Mammary epithelial cell (primary cell): ENCODE measurements around the gene ADAMTS4.

Source experiments
- EZH2 ChIP-seq: IDR thresholded peaks from 2 replicates; pipeline ENCODE4 v1.6.1; 2012; ENCODE audit warnings: low read length, inconsistent platforms, borderline replicate concordance
- TF ChIP-seq, protein P1 (sequence below), 2 donors: IDR thresholded peaks in 1 of 2; conservative IDR thresholded peaks in 1 of 2; 2 replicates each; pipeline ENCODE4 v1.5.1; 2011 to 2012; ENCODE audit warnings: inconsistent platforms in 2 of 2, low read length in 2 of 2, mild to moderate bottlenecking in 2 of 2, control low read depth in 1 of 2, low read depth in 1 of 2; ENCODE audit not compliant: insufficient read depth in 1 of 2; ENCODE audit errors: extremely low read depth in 1 of 2

DNA sequence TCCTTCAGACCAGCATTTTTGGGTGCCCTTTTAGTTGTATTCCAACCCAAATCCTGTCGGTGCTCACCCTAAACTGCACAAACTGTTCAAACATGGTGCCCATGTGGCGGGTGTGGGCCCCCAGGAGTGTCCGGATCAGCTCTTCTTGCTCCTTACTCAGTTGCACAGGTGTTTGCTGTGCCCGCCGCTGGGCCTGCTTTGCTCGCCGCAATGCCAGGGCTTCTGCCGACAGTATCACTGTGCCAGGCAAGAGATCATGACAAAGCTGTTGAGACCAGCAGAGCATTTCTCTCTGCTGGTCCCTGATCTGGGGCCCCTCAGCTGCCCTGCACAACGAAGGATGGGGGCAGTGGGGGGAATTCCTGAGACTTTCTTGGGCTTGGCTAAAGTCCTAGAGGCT, 34.2 kb upstream of the ADAMTS4 start:
- TF ChIP-seq, protein P1, sequence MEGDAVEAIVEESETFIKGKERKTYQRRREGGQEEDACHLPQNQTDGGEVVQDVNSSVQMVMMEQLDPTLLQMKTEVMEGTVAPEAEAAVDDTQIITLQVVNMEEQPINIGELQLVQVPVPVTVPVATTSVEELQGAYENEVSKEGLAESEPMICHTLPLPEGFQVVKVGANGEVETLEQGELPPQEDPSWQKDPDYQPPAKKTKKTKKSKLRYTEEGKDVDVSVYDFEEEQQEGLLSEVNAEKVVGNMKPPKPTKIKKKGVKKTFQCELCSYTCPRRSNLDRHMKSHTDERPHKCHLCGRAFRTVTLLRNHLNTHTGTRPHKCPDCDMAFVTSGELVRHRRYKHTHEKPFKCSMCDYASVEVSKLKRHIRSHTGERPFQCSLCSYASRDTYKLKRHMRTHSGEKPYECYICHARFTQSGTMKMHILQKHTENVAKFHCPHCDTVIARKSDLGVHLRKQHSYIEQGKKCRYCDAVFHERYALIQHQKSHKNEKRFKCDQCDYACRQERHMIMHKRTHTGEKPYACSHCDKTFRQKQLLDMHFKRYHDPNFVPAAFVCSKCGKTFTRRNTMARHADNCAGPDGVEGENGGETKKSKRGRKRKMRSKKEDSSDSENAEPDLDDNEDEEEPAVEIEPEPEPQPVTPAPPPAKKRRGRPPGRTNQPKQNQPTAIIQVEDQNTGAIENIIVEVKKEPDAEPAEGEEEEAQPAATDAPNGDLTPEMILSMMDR (conservative IDR thresholded peaks at IDR 0.05 in 1 of 2, IDR thresholded peaks at IDR 0.05 in 1 of 2; ENCODE audit: extremely low read depth in 1 of 2, insufficient read depth in 1 of 2, low read depth in 1 of 2, low read length in 2 of 2) = no peak
- no peak for TF ChIP-seq EZH2
